GM23338 (cell line): ENCODE results near the gene GSG1. TPM values are rescaled to one million over a fixed set of nuclear protein-coding genes. Genes with fewer than 3 reads are reported as not detected.

Source experiments
- ATAC-seq: fragments of 200-7000 bp; cut with Tn5 transposase; 3 replicates; pipeline ENCODE4 v1.9.1; 2020
- DNase-seq: peaks from one replicate; pipeline ENCODE4 v3.0.0-alpha.2; 2015; ENCODE audit warnings: low spot score
- H2AFZ ChIP-seq: fragments of 200-600 bp; sonication (generic); 2 replicates; pipeline ENCODE4 v1.8.0; 2016; ENCODE audit warnings: antibody characterized with exemption, mild to moderate bottlenecking, moderate library complexity
- H3F3A ChIP-seq: fragments of 200-600 bp; sonication (generic); replicated peaks from 2 replicates; pipeline ENCODE4 v1.8.0; 2017; ENCODE audit warnings: antibody characterized with exemption, mixed run types, low read depth
- H3K27ac ChIP-seq: fragments of 200-600 bp; sonication (generic); 2 replicates; pipeline ENCODE4 v1.6.1; 2016; ENCODE audit warnings: low read depth
- H3K27me3 ChIP-seq: fragments of 200-600 bp; sonication (generic); 2 replicates; pipeline ENCODE4 v1.8.0; 2016; ENCODE audit warnings: mild to moderate bottlenecking, mixed run types, moderate library complexity; ENCODE audit not compliant: insufficient read depth
- H3K36me3 ChIP-seq: fragments of 200-600 bp; sonication (generic); 2 replicates; pipeline ENCODE4 v1.8.0; 2016; ENCODE audit warnings: mild to moderate bottlenecking; ENCODE audit not compliant: insufficient read depth
- H3K4me1 ChIP-seq: fragments of 200-600 bp; sonication (generic); 2 replicates; pipeline ENCODE4 v1.8.0; 2016; ENCODE audit warnings: mild to moderate bottlenecking, moderate library complexity; ENCODE audit not compliant: insufficient read depth
- H3K4me2 ChIP-seq: fragments of 200-600 bp; sonication (generic); 2 replicates; pipeline ENCODE4 v1.7.1; 2017; ENCODE audit warnings: mixed run types
- H3K4me3 ChIP-seq: fragments of 200-600 bp; sonication (generic); 2 replicates; pipeline ENCODE4 v1.6.1; 2016; ENCODE audit warnings: mixed run types
- H3K79me2 ChIP-seq: fragments of 200-600 bp; sonication (generic); replicated peaks from 2 replicates; pipeline ENCODE4 v1.8.0; 2017; ENCODE audit warnings: mild to moderate bottlenecking; ENCODE audit not compliant: insufficient read depth
- H3K9me2 ChIP-seq: fragments of 200-600 bp; sonication (generic); 2 replicates; pipeline ENCODE4 v1.8.0; 2017; ENCODE audit not compliant: insufficient read depth
- H4K20me1 ChIP-seq: fragments of 200-600 bp; sonication (generic); replicated peaks from 2 replicates; pipeline ENCODE4 v1.8.0; 2017; ENCODE audit warnings: mild to moderate bottlenecking; ENCODE audit not compliant: insufficient read depth
- H3K27ac Mint-ChIP-seq: 2 replicates; pipeline ENCODE4 v1.8.0; 2020; ENCODE audit warnings: inconsistent platforms, mild to moderate bottlenecking, moderate library complexity, mixed read lengths
- H3K27me3 Mint-ChIP-seq: 3 replicates; pipeline ENCODE4 v1.8.0; 2022; ENCODE audit warnings: low read depth, mild to moderate bottlenecking, moderate library complexity, mixed read lengths, inconsistent platforms; ENCODE audit not compliant: insufficient read depth, poor library complexity
- H3K36me3 Mint-ChIP-seq: 3 replicates; pipeline ENCODE4 v1.8.0; 2021; ENCODE audit warnings: low read depth, mild to moderate bottlenecking, inconsistent platforms, moderate library complexity, mixed read lengths
- H3K4me1 Mint-ChIP-seq: 3 replicates; pipeline ENCODE4 v1.8.0; 2020; ENCODE audit warnings: mild to moderate bottlenecking, inconsistent platforms, mixed read lengths
- H3K4me3 Mint-ChIP-seq: 3 replicates; pipeline ENCODE4 v1.8.0; 2021; ENCODE audit warnings: moderate library complexity, mild to moderate bottlenecking, inconsistent platforms, mixed read lengths
- H3K9me3 Mint-ChIP-seq: 3 replicates; pipeline ENCODE4 v1.8.0; 2020; ENCODE audit warnings: moderate library complexity, mild to moderate bottlenecking, inconsistent platforms, mixed read lengths
- ETS1 ChIP-seq: IDR thresholded peaks from 2 replicates; pipeline ENCODE4 v1.6.1; 2016; ENCODE audit warnings: antibody characterized with exemption
- EZH2 ChIP-seq: fragments of 200-600 bp; sonication (generic); IDR thresholded peaks from one replicate; pipeline ENCODE4 v1.8.0; 2017; ENCODE audit warnings: antibody characterized with exemption, mild to moderate bottlenecking, low read depth; ENCODE audit not compliant: unreplicated experiment
- NANOG ChIP-seq: IDR thresholded peaks from 2 replicates; pipeline ENCODE4 v1.6.1; 2016; ENCODE audit warnings: antibody characterized with exemption, borderline replicate concordance
- POLR2AphosphoS5 ChIP-seq: IDR thresholded peaks from 2 replicates; pipeline ENCODE4 v1.6.1; 2016; ENCODE audit warnings: antibody characterized with exemption, low read depth
- REST ChIP-seq: IDR thresholded peaks from one replicate; pipeline ENCODE4 v1.6.1; 2018; ENCODE audit warnings: antibody characterized with exemption; ENCODE audit not compliant: unreplicated experiment
- ZNF114 ChIP-seq: fragments of 250-450 bp; sonication (Bioruptor Pico); IDR thresholded peaks from 2 replicates; pipeline ENCODE4 v1.5.0; 2020; ENCODE audit warnings: mild to moderate bottlenecking, moderate library complexity
- ZNF331 ChIP-seq: fragments of 250-450 bp; sonication (Bioruptor Pico); IDR thresholded peaks from 2 replicates; pipeline ENCODE4 v1.5.0; 2020; ENCODE audit warnings: low read depth, mild to moderate bottlenecking, moderate library complexity
- long read RNA-seq: library from polyadenylated mRNA; unstranded; transcript quantifications from one replicate; pipeline ENCODE4 v2.0.0, GENCODE V29; 2020; ENCODE audit not compliant: unreplicated experiment
- polyA plus RNA-seq: library from polyadenylated mRNA; unstranded; fragments of >200 nt; fragmentation: Nextera tagmentation; extraction: Ambion mirVana; gene quantifications from 2 replicates; pipeline ENCODE4 v1.2.1, GENCODE V29; 2016
- total RNA-seq: library from RNA; depleted of rRNA; stranded (reverse); fragments of >200 nt; shearing (Covaris generic); gene quantifications from 2 replicates; pipeline ENCODE4 v1.2.3, GENCODE V29; 2014; rRNA removed
- TF ChIP-seq, protein P1 (sequence below), 2 experiments: fragments of 200-600 bp in 1 of 2; sonication (generic) in 1 of 2; conservative IDR thresholded peaks; 2 replicates each; pipeline versions ENCODE4 v1.5.1 to v1.6.1; 2016 to 2017; ENCODE audit warnings: antibody characterized with exemption in 2 of 2, low read depth in 2 of 2, mild to moderate bottlenecking in 2 of 2, moderate library complexity in 1 of 2

GSG1 gene
- total RNA-seq: 0.17 and 1.0 TPM in 2 replicates
- polyA plus RNA-seq: 0.63 and 1.5 TPM in 2 replicates
- long read RNA-seq, partial matches to known transcripts: 1 of 1 reads
- long read RNA-seq, other reads (novel, unspliced or antisense): 0 of 1 reads

DNA sequence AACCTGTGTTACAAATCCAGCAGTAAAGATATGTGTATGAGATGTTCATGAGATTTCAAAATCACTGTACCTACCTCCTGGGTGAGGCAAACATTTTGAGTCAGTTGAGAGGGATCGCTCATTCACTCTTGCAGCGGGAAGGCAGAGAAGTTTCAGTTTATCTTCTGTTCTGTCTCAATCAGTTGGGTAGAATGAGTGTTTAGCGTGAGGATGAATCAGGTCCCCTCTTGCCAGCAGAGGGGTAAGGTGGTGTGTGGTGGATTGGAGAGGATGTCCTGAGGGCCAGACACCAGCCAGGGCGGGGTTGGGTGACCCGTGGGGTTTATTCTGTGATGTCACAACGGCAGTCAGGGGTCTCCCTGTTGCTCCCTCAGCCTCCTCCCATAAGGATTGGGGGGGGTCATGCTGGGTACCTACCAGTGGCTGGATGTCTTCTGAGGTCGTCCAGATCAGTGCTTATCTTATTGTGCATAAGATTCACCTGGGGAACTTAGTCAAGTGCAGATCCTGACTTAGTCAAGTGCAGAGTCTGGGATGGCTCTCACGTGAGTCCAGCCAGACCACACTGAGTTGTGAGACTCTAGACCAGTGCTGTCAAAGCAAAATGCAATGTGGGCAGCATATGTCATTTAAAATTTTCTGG, at the start of gene GSG1:
Gene GSG1 (minus strand): TSS at position 277 of the 643 bp plus-strand sequence. CDS start 155 bp downstream, at position 122.
- H3K9me2 ChIP-seq: no peaks in the 10 kb centered on the region; the same call in 1 of the 2 replicates
- Mint-ChIP-seq H3K9me3 (peaks cover 4% of the 10 kb centered on the region; the same call in 2 of the 3 replicates), H3K27ac (no peak within 1 kb of the TSS), H3K27me3 (peaks cover 5% of the 10 kb centered on the region), H3K36me3 (peaks cover 4% of the 10 kb centered on the region; the same call in 2 of the 3 replicates), H3K4me3 (no peak within 1 kb of the TSS), H3K4me1 (peaks cover 35% of the 10 kb centered on the region)
- DNase-seq: no peak
- no peaks in the 10 kb centered on the region for H3K27me3 ChIP-seq
- no peak within 1 kb of the TSS for H2AFZ ChIP-seq
- TF ChIP-seq ZNF114 (CRISPR knock-in tag): no peak
- TF ChIP-seq, protein P1, sequence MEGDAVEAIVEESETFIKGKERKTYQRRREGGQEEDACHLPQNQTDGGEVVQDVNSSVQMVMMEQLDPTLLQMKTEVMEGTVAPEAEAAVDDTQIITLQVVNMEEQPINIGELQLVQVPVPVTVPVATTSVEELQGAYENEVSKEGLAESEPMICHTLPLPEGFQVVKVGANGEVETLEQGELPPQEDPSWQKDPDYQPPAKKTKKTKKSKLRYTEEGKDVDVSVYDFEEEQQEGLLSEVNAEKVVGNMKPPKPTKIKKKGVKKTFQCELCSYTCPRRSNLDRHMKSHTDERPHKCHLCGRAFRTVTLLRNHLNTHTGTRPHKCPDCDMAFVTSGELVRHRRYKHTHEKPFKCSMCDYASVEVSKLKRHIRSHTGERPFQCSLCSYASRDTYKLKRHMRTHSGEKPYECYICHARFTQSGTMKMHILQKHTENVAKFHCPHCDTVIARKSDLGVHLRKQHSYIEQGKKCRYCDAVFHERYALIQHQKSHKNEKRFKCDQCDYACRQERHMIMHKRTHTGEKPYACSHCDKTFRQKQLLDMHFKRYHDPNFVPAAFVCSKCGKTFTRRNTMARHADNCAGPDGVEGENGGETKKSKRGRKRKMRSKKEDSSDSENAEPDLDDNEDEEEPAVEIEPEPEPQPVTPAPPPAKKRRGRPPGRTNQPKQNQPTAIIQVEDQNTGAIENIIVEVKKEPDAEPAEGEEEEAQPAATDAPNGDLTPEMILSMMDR (conservative IDR thresholded peaks at IDR 0.05; ENCODE audit: low read depth in 2 of 2): no peak
- TF ChIP-seq REST: no peak
- no peak for TF ChIP-seq ZNF331 (CRISPR knock-in tag)
- no peak for TF ChIP-seq EZH2
- ATAC-seq: no peak
- H3K4me3 ChIP-seq: no peak within 1 kb of the TSS; the same call in 1 of the 2 replicates
- H3K79me2 ChIP-seq: no peaks in the 10 kb centered on the region
- peak within 1 kb of the TSS; percentile 96; the same call in 1 of the 2 replicates for H3K4me2 ChIP-seq
- no peak within 1 kb of the TSS for H3K27ac ChIP-seq
- peaks cover 37% of the 10 kb centered on the region for H3K4me1 ChIP-seq
- H3F3A ChIP-seq: peaks cover 13% of the 10 kb centered on the region
- no peaks in the 10 kb centered on the region for H3K36me3 ChIP-seq
- no peaks in the 10 kb centered on the region for H4K20me1 ChIP-seq

DNA sequence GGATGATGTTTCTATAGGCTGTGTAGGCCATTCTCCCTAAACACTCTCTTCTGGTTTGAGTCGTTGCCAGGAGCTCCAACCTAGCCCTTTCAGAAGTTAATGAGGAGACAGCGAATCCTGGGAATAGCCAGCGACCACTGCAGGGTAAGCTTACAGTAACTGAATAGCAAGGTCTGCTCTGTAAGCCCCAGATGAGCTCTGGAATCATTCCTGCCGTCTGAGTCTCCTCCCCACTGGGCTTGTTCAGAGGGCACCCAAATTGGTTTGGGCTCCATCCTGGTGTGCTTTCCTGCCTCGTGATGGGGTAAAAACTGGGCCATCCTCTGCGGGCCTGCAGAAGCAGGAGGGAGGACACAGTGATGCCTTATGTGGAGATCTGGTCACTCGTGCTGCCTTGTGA, 49.7 kb upstream of the GSG1 start:
- Mint-ChIP-seq H3K36me3 (no peaks in the 10 kb centered on the region), H3K9me3 (no peaks in the 10 kb centered on the region), H3K27ac (no peak overlapping the region), H3K4me1 (peaks cover 24% of the 10 kb centered on the region), H3K27me3 (no peaks in the 10 kb centered on the region), H3K4me3 (no peak overlapping the region)
- DNase-seq (no peak), ATAC-seq (peak; percentile 86)
- peaks cover 7% of the 10 kb centered on the region; the same call in 1 of the 2 replicates for H3K9me2 ChIP-seq
- H3K27ac ChIP-seq: no peak overlapping the region
- H3K4me2 ChIP-seq: no peak overlapping the region
- no peak overlapping the region for H3K4me3 ChIP-seq
- H3K27me3 ChIP-seq: no peaks in the 10 kb centered on the region
- H4K20me1 ChIP-seq: no peaks in the 10 kb centered on the region
- no peaks in the 10 kb centered on the region for H3F3A ChIP-seq
- peaks cover 11% of the 10 kb centered on the region for H3K4me1 ChIP-seq
- no peaks in the 10 kb centered on the region for H3K36me3 ChIP-seq
- H2AFZ ChIP-seq: peak overlapping the region; percentile 44; the same call in 1 of the 2 replicates
- H3K79me2 ChIP-seq: no peaks in the 10 kb centered on the region
- no peak for TF ChIP-seq ETS1
- no peak for TF ChIP-seq NANOG
- no peak for TF ChIP-seq EZH2
- TF ChIP-seq, protein P1 (conservative IDR thresholded peaks at IDR 0.05; ENCODE audit: low read depth in 2 of 2): no peak
- TF ChIP-seq POLR2AphosphoS5: no peak
- TF ChIP-seq ZNF331 (CRISPR knock-in tag): no peak
- TF ChIP-seq REST: no peak
